Measurements from ENCODE around the gene FZD8. TPM values are rescaled to one million over a fixed set of nuclear protein-coding genes. Genes with fewer than 3 reads are reported as not detected.

The FZD8 gene
- total RNA-seq, 1 experiment from 2014 or later, result 2.2 TPM

DNA sequence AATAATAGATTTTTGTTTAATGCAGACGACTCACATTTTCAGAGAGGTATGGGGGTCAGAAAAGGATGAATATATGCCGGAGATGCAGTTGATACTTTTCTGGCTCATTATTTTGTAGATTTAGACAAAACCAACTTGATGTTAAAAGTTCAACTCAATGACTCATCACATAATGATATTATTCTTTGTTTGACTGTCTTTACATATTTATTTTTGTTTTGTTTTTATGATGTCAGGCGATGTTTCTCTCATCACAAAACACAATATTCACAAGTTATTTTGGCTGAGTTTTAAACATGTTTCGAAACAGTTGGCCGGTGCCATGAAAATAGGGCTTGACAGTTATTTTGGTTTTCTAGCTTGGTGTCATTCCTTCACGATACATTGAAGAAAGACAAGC lies 35.7 kb downstream of the FZD8 start:
- no peak for DNase-seq (ENCODE audit: low read depth)

DNA sequence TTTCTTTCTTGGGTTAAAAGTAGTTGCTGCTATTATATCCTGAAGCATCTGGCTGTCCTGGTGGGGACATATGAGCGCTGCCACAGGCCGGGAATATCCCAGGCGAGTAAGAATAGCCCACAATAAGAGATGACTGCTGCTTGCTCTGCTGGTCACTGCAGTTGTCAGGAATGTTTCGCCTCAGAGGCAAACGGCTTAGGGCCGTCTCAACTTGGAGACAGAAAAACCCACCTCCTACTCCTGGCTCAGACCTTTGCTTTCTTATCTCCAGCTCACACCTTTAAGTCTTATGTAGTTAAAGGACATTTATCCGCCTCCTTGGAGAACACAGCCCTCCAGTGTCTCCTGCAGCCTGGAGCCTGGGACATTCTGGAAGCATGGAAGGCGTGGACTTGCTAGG lies 36.9 kb downstream of the FZD8 start, which contains the start of gene GJD4:
GJD4 (plus strand) TSS at position 151 of the 400 bp plus-strand sequence; CDS start at position 378, 227 bp downstream.
- DNase-seq (ENCODE audit: low read depth), result no peak

DNA sequence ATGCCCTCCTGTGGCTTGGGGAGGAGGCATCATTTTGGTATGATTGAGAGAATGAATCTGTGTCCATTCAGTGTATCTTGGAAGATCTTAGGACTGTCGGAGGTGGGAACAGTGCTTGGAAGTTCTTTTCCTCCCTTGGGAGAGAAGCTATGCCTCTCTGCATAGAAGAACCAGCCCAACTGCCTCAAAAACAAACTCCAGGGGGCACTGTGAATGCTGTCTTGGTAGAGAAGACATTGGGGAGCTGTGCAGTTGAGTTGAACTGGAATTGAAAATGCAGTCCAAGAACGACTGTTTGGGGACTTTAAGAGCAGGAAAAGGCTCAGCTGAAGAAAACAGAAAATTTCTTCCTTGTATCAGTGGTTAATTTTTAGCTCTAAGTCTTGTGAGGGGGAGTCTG lies 41.9 kb downstream of the FZD8 start:
- DNase-seq (ENCODE audit: low read depth), result peak; percentile 17

DNA sequence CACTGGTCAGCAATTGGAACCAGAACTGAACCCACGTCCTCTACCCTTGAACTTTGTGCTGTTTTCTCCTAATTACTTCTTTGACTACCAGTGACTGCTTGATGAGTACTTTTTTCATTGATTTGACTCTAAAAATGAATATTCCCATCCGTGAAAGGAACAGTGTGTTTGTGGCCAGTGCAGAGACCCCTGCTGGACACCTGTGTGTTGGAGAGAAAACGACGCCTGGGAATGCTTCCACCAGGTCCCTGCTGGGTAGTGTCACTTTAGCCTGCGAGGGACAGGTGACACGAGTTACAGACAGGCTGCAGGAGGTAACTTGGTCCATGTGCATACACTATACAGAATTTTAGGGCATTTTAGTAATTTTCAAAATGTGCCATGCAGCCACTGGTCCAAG lies 43.7 kb downstream of the FZD8 start:
- no peak for DNase-seq (ENCODE audit: low read depth)

DNA sequence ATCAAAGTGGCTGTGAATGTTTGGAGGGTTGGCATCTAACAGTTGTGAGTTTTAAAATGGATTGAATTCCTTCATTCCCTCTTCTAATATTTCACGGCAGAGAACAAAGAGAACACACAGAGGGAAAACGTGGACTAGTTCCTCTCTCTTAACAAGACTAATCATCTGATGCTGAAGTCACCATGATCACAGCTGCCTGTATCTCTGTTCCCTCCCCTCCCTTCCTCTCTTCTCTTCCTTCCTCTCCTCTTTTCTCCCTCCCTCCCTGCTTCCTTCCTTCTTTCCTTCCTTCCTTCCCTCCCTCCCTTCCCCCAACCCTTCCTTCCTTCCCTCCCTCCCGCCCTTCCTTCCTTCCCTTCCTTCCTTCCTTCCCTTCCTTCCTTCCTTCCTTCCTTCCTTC lies 47.0 kb downstream of the FZD8 start:
- no peak for DNase-seq (ENCODE audit: low read depth)

DNA sequence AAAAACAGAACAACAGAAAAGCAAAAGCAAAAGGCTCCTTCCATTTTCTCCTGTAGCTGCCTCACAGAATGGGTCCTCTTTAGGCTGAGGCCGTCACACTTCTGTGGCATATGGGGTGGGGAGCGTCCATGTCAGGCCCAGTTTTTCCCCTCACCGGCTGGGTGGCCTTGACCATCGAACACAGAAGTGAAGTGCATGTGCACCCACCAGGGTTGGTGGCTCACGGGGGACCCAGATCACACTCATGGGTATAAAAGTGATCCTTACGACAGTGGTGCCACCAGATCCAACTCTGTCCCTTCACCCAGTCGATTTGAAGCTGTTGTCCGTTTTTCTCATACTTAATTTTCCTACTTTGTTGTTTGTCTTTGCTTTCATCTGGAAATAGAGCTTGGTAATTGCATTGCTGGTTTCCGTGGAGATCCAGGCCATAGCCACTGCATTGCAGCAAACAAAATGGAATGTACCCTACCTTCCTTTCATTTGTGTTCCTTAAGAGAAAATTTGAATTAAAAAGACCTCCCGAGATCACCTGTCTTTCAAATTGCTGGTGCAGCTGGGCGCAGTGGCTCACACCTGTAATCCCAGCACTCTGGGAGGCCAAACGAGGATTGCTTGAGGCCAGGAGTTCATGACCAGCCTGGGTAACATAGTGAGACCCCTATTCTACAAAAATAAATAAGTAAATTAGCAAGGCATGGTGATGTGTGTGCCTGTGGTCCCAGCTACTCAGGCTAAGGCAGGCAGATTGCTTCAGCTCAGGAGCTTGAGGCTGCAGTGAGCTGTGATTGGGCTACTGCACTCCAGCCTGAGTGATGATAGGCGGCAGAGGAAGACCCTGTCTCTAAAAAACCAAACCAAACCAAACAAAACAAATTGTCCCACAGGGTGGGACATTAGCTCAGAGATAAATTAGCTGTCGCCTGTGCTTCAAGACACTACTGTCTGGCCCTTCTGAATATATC lies 47.7 kb downstream of the FZD8 start:
- no peak for DNase-seq (ENCODE audit: low read depth)

DNA sequence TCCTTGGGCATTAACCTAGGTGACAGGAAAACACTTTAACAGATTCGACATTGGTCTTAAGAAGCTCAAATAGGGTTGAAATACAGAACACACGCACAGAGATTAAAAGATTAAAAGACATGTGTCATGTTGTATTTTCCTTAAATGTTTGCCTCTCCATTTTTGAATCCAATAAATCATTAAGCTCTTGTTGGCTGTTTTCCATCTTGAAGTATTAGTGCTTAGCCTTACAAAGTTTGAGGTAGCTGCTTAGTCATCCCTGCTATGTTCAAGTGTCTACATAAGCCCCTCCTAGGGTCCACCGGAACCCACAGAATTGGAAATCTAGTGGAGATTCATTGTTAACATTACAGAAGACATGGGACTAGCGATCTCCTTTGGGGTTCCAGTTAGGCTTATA lies 49.7 kb downstream of the FZD8 start:
- DNase-seq (ENCODE audit: low read depth), result no peak

DNA sequence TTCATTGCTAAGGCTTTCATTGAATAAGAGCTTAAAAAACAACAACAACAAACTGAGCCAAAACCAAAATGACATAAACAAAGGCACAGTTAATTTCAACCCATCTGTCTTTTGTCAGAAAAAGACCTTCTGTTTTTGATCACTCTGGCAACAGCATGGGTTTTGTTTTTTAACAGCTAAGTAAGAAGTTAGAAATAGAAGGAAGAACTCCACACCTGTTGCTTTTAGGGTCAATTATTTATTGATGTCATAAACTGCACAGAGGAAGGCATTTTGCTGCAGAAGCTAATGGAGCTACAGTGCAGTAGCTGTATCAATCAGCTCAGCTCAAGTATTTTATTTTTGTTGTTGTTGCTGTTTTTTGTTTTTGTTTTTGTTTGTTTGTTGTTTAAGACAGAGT lies 53.3 kb downstream of the FZD8 start:
- no peak for DNase-seq (ENCODE audit: low read depth)

Other genes with a start within 250 kb of the FZD8 start
- gene GJD4, start 37.0 kb downstream of the FZD8 start, total RNA-seq (2014; rRNA removed; shearing (Covaris generic)), result not detected in 2 replicates